Glomerular endothelial cell (primary cell): Measurements from ENCODE around the gene TAB2. TPM values are rescaled to one million over a fixed set of nuclear protein-coding genes. Genes with fewer than 3 reads are reported as not detected.
"Not testable (repeated sequence)": the region's sequence is repeated elsewhere in the genome, so short reads cannot be mapped to it uniquely, and the experiment has no call there.

Experiments used
- DNase-seq: peaks from one replicate; pipeline ENCODE4 v3.0.0-alpha.2; 2011; ENCODE audit warnings: low read depth, low spot score; ENCODE audit errors: extremely low read depth
- total RNA-seq: library from RNA; depleted of rRNA; stranded (reverse); fragments of >200 nt; gene quantifications from 2 replicates; pipeline ENCODE4 v1.2.3, GENCODE V29; 2015

The TAB2 gene
- total RNA-seq, 1 donor from 2014 or later, result 49.8 TPM

DNA sequence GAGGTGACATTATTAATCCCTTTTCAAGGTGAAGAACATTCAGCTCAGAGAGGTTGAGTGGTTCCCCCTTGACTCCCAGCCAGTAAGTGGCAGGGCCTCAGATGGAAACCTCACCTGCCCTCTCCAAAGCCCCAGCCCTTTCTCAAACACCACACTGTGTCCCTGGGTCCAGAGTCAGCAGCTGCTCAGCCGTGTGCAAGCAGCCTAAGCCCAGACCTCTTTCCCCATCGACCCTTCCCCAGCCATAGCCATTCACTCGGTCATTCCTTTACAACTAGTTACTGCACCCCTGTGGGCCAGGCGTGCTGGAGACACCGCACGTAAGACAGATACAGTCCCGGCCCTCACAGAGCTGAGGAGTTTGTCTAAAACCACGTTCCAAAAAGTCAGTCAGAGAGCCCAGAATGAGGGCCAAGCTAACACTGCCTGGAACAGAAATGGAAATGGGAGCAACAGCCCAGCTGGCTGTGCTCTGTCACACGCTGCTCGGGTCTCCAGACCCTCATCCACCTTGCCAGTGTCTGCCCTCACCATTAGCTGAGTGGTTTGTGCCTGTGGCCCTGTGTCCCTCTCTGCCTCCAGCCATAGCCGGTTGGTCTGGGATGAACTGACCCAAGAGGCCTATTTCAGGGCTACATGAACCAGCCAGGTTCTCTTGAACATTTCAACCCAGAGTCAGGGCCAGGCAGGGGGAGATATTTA lies 137.7 kb downstream of the TAB2 start:
- no peak for DNase-seq

DNA sequence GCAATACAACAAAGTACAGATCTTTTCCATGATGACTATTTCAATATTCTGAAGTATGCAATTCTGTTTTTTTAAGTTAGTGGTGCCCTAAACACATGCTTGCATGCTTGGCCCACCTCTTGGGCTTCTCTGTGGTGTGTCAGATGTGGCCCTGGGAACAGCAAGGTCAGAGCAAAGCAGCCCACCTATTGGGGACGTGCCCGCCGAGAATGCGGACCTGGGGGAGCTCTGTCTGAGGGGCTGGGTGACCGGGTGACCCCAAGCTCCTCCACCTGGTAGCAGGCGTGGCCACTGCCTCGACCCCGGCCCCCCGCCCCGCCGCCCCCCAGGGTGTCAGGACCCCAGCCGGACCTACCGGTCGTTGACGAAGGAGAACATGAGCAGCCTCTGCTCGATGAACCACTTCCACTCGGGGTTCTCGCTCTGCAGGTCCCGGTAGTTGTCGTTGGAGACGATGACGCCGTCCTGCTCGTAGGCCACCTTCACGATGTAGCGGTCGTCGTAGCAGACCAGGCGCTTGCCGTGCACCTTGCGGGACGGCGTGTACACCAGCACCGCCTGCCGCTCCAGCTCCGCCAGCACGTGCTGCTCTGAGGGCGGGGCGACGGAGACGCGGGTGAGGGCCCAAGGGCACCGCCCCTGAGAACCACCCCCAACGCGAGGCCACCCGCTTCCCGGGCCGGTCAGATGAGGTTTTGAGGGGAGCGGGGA lies 139.0 kb downstream of the TAB2 start:
- no peak for DNase-seq

DNA sequence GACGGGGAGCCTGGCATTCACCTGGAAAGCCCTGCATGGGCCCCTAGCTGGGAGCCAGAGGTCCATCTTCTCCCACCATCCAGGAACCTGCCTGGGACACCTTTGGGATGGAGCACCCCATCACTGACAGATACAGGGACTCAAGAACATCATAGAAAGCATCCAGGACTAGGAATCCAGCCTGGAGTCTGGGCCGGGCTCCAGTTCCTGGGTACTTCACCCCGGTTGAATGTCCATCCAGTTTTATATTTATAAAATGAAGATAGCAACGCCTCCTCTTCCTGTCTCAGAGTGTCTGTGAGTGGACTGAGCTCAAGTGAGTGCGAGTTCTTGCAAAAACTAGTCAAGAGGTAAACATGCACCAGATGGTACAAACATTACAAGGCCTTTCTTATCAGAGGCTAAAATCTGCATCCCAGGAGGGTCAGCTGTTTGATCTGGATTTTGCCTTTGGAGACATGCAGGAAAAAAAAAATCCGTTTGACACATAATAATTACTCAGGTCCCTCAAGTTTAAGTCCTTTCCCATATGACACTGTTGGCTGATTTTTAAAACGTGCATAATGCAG lies 139.9 kb downstream of the TAB2 start:
- DNase-seq, result no peak

DNA sequence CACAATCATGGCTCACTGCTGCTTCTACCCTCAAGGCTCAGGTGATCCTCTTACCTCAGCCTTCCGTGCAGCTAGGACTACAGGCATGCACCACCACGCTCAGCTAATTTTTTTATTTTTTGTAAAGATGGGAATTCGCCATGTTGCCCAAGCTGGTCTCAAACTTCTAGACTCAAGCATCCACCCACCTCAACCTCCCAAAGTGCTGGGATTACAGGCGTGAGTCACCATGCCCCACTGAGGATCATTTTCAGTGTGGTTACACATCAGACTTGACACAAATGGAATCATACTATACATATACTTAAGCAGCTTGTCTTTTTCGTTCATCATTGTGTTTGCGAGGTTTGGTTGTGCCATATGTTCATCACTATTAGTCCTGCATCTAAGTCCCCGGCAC lies 140.7 kb downstream of the TAB2 start:
- DNase-seq, result no peak

DNA sequence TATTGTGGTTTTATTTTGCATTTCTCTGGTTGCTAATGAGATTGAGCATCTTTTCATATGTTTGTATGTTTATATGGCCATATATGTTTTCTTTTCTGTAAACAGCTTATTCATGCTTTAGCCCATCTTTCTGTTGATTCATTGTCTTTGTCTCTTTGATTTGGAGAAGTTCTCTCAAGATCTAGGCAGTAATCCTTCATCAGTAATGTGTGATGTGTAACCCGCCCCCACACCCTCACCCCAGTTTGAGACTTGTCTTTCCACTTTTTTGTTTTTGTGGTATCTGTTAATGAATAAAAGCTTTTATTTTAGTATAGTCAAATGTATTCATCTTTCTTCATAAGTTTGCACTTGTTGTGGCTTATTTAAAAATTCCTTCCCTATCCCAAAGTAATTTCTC lies 141.3 kb downstream of the TAB2 start:
- DNase-seq, result no peak

DNA sequence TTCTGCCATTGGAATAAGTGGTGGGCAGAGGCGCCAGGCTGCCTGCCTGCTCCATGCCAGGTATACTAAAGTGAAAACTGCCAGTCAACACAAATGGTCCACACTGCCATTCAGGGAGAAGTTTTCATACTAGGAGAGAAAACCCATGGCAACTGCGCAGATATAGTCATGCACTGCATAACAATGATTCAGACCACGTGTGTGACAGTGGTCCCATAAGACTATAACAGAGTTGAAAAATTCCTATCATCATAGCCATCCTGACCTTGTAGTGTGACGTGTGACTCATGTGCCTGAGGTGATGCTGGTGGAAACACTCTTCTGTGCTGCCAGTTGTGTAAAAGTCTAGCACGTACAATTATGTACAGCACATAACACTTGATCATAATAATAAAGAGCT lies 142.2 kb downstream of the TAB2 start:
- DNase-seq, result no peak

DNA sequence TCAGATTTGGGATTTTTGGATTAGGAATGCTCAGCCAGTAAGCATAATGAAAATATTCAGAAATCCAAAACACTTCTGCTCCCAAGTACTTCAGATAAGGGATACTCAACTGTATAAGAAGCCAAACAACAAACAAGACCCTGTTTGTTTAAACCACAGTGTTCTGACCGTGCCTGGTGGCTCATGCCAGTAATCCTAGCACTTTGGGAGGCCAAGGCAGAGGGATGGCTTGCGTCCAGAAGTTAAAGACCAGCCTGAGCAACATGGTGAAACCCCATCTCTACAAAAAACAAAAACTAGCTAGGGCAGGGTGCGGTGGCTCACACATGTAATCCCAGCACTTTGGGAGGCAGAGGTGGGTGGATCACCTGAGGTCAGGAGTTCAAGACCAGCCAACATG lies 142.7 kb downstream of the TAB2 start:
- DNase-seq, result not testable (repeated sequence)

Other genes with a start within 250 kb of the TAB2 start
- 1.4 and 1.9 TPM in 2 replicates for gene SUMO4, start 82.5 kb downstream of the TAB2 start, total RNA-seq
- gene ZC3H12D, start 167.3 kb downstream of the TAB2 start, total RNA-seq, result not detected in 2 replicates
- gene PPIL4, start 228.3 kb downstream of the TAB2 start, total RNA-seq, result 21.6 and 27.6 TPM in 2 replicates
- gene GINM1, start 248.7 kb downstream of the TAB2 start, total RNA-seq, result 47.3 and 49.5 TPM in 2 replicates